Spleen (tissue), 11 donors: ENCODE results near the gene EIF3F. TPM values are rescaled to one million over a fixed set of nuclear protein-coding genes. Genes with fewer than 3 reads are reported as not detected.
A peak's percentile ranks its signal among the peaks of the same experiment; 100 is the strongest.

ENCODE experiments used
- DNase-seq: peaks from one replicate; pipeline ENCODE4 v3.0.0-alpha.2; 2020
- H3K27ac ChIP-seq, 8 donors: fragments of 200-600 bp; sonication (generic) in 7 of 8; 1 replicate in 4 of 8; 2 replicates in 4 of 8; pipeline versions ENCODE4 v1.5.0 to v1.8.0; 2016 to 2021; ENCODE audit warnings: inconsistent platforms in 4 of 8, mild to moderate bottlenecking in 4 of 8, moderate library complexity in 1 of 8
- H3K27me3 ChIP-seq, 7 donors: fragments of 200-600 bp; sonication (generic) in 6 of 7; replicated peaks in 1 of 7; 1 replicate in 4 of 7; 2 replicates in 3 of 7; pipeline versions ENCODE4 v1.5.0 to v1.8.0; 2016 to 2021; ENCODE audit warnings: inconsistent platforms in 3 of 7, mild to moderate bottlenecking in 1 of 7
- H3K36me3 ChIP-seq, 6 donors: fragments of 200-600 bp; sonication (generic) in 5 of 6; 1 replicate in 4 of 6; 2 replicates in 2 of 6; pipeline versions ENCODE4 v1.5.0 to v1.8.0; 2016 to 2021; ENCODE audit warnings: inconsistent platforms in 2 of 6
- H3K4me1 ChIP-seq, 6 donors: fragments of 200-600 bp; sonication (generic) in 5 of 6; 1 replicate in 3 of 6; 2 replicates in 3 of 6; pipeline versions ENCODE4 v1.5.0 to v1.8.0; 2016 to 2021; ENCODE audit warnings: inconsistent platforms in 3 of 6
- H3K4me3 ChIP-seq, 8 donors: fragments of 200-600 bp; sonication (generic) in 7 of 8; 1 replicate in 4 of 8; 2 replicates in 4 of 8; pipeline versions ENCODE4 v1.5.0 to v1.8.0; 2016 to 2021; ENCODE audit warnings: inconsistent platforms in 4 of 8, mild to moderate bottlenecking in 4 of 8, moderate library complexity in 2 of 8
- H3K9me3 ChIP-seq, 8 donors: fragments of 200-600 bp; sonication (generic) in 7 of 8; 1 replicate in 4 of 8; 2 replicates in 4 of 8; pipeline versions ENCODE4 v1.5.0 to v1.8.0; 2016 to 2021; ENCODE audit warnings: inconsistent platforms in 4 of 8
- CTCF ChIP-seq, 11 experiments: fragments of 200-600 bp in 7 of 11; fragments of 450-650 bp in 4 of 11; sonication (generic) in 4 of 11; IDR thresholded peaks in 8 of 11; conservative IDR thresholded peaks in 3 of 11; 1 replicate in 7 of 11; 2 replicates in 4 of 11; pipeline versions ENCODE4 v1.4.0 to v1.8.0; 2016 to 2021; ENCODE audit warnings: antibody characterized with exemption in 11 of 11, inconsistent platforms in 4 of 11, mild to moderate bottlenecking in 1 of 11
- POLR2A ChIP-seq, 3 donors: fragments of 450-650 bp; IDR thresholded peaks; one replicate each; pipeline ENCODE4 v1.5.1; 2017; ENCODE audit warnings: antibody characterized with exemption in 3 of 3, mild to moderate bottlenecking in 1 of 3
- POLR2AphosphoS5 ChIP-seq, 3 donors: sonication (generic); formaldehyde crosslinking; IDR thresholded peaks; one replicate each; pipeline ENCODE4 v1.5.1; 2017; ENCODE audit warnings: antibody characterized with exemption in 3 of 3
- WGBS, 5 donors: extraction: QIAGEN DNeasy Blood & Tissue Kit in 3 of 5; methylation state at CpG; one replicate each; pipeline versions ENCODE4 v1.1.5 to v1.1.7; 2013 to 2018; 5-methylcytosine and 5-hydroxymethylcytosine counted together
- intact Hi-C: fragments of 100-400 bp; cut with DNase I; formaldehyde crosslinking; loops from one replicate; pipeline ENCODE4 v1.15.0; 2023; ENCODE audit warnings: low total_unique reads
- polyA plus RNA-seq, 3 donors: library from polyadenylated mRNA; stranded (reverse); fragments of 200-250 nt; gene quantifications; one replicate each; pipeline ENCODE4 v1.2.1, GENCODE V29; 2013
- total RNA-seq, 7 donors: library from RNA; depleted of rRNA in 3 of 7; stranded (reverse); fragments of >200 nt in 3 of 7; fragmentation: NEBNext Ultra II Directional in 4 of 7; extraction: Animal tissue kit (Norgen Biotek cat#: 25700) in 4 of 7; gene quantifications; one replicate each; pipeline versions ENCODE4 v1.1.0 to v1.2.1, GENCODE V29; 2016 to 2021
- donor health status: healthy with polysubstance abuse.
- donor health status: DM: no; HTN: no; CAD: no; lungs with moderate emphysema.
- donor health status: DM: no; HTN: no; CAD: no.
- donor health status: Bipolar disorder and iron deficiency.
- donor health status: healthy.
- donor health status: DM: no; HTN: no; CAD: no.
- donor health status: DM: yes; HTN: yes; CAD: no.

Gene EIF3F
- total and polyA plus RNA-seq, 10 donors = 189 to 437 (median 216) TPM

DNA sequence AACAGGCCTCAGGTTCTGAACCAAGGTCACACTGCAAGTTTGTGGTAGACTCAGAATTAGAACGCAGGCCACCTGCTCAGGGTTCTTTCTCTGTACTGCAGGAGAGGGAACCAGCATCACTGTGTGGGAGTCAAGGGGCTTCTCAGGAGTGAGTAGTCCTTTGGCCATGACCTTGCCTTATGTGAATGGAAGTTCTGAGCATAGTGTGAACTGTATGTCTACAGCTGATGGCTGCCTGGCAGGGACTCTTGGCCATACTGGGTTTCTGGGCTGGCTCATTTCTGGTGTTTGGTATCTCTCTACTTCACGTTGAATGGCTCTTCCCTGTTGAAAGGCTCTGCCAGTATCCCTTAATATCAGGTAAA lies 53.8 kb downstream of the EIF3F start:
- peak; percentile 23 for DNase-seq
- H3K4me1 ChIP-seq = no peaks in the 10 kb centered on the region
- H3K9me3 ChIP-seq = no peaks in the 10 kb centered on the region
- intact Hi-C loops = no loop called here
- H3K4me3 ChIP-seq = no peak overlapping the region
- peaks cover 0 to 11% (median 0%) of the 10 kb centered on the region in 7 donors for H3K27me3 ChIP-seq
- WGBS, 5 donors = 80 to 88% (median 83%) methylated on average over 2 of the region's 2 CpGs
- no peak for TF ChIP-seq POLR2AphosphoS5 (IDR thresholded peaks at IDR 0.05)
- no peak for TF ChIP-seq POLR2A (IDR thresholded peaks at IDR 0.05)
- no peak for TF ChIP-seq CTCF (IDR thresholded peaks at IDR 0.05 in 8 of 11, conservative IDR thresholded peaks at IDR 0.05 in 3 of 11)
- no peak overlapping the region for H3K27ac ChIP-seq
- H3K36me3 ChIP-seq = no peaks in the 10 kb centered on the region

DNA sequence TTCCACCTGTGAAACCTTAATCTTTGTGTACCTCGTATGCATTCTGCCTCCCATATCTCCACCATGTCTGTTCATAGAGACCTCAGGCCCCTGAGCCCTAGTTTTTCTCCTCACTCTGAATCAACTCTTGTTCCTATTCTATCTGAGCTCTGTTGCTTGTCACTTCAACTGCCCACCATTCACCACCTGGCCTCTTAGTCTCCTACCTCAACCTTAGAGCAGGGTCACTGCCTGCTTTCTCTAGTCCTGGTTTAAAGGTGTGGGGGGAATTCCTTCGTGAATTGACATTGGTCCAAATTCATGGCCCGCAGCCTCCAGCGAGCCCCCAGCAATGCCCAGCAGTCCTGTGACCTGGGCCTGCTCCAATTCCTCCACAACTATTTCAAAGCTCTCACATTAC lies 54.4 kb downstream of the EIF3F start:
- WGBS, 5 donors = 83 to 91% (median 89%) methylated on average over 4 of the region's 4 CpGs
- H3K9me3 ChIP-seq = no peaks in the 10 kb centered on the region
- DNase-seq = peak; percentile 25
- peaks cover 0 to 15% (median 0%) of the 10 kb centered on the region in 7 donors for H3K27me3 ChIP-seq
- no peak overlapping the region for H3K27ac ChIP-seq
- no peak overlapping the region for H3K4me3 ChIP-seq
- TF ChIP-seq POLR2A (IDR thresholded peaks at IDR 0.05) (no peak), POLR2AphosphoS5 (IDR thresholded peaks at IDR 0.05) (no peak), CTCF (IDR thresholded peaks at IDR 0.05 in 8 of 11, conservative IDR thresholded peaks at IDR 0.05 in 3 of 11) (no peak)
- no peaks in the 10 kb centered on the region for H3K36me3 ChIP-seq
- intact Hi-C loops = no loop called here
- no peaks in the 10 kb centered on the region for H3K4me1 ChIP-seq

DNA sequence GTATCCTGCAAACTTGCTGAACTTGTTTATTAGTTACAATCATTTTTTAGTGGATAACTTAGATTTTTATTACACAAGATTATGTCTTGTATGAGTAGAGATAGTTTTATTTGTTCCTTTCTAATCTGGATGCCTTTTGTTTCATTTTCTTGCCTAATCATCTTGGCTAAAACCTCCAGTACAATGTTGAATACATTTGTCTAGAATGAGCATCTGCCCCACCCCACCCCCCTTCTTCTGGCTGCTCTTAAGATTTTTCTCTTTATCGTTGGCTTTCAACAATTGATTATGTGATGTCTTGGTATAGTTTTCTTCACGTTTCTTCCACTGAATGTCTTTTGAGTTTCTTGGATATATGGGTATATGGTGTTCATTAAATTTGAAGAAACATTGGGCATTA lies 56.6 kb downstream of the EIF3F start:
- H3K27me3 ChIP-seq = peaks cover 0 to 15% (median 0%) of the 10 kb centered on the region in 7 donors
- no peaks in the 10 kb centered on the region for H3K4me1 ChIP-seq
- TF ChIP-seq POLR2AphosphoS5 (IDR thresholded peaks at IDR 0.05) (no peak), CTCF (IDR thresholded peaks at IDR 0.05 in 8 of 11, conservative IDR thresholded peaks at IDR 0.05 in 3 of 11) (no peak), POLR2A (IDR thresholded peaks at IDR 0.05) (no peak)
- no peak for DNase-seq
- no peaks in the 10 kb centered on the region for H3K9me3 ChIP-seq
- 67 to 85% (median 79%) methylated on average over 2 of the region's 2 CpGs for WGBS, 5 donors
- no peaks in the 10 kb centered on the region for H3K36me3 ChIP-seq
- H3K27ac ChIP-seq = no peak overlapping the region
- intact Hi-C loops = no loop called here
- no peak overlapping the region for H3K4me3 ChIP-seq

- H3K27ac ChIP-seq = no peak overlapping the region
- H3K36me3 ChIP-seq = no peaks in the 10 kb centered on the region
- WGBS, 5 donors = 52 to 57% (median 54%) methylated on average over 4 of the region's 4 CpGs
- no peak for DNase-seq
- H3K27me3 ChIP-seq = peaks cover 0 to 7% (median 0%) of the 10 kb centered on the region in 7 donors
- no peak for TF ChIP-seq CTCF (IDR thresholded peaks at IDR 0.05 in 8 of 11, conservative IDR thresholded peaks at IDR 0.05 in 3 of 11)
- no peak for TF ChIP-seq POLR2AphosphoS5 (IDR thresholded peaks at IDR 0.05)
- no peak for TF ChIP-seq POLR2A (IDR thresholded peaks at IDR 0.05)
- no peaks in the 10 kb centered on the region for H3K9me3 ChIP-seq
- intact Hi-C loops = no loop called here
- H3K4me3 ChIP-seq = no peak overlapping the region
- no peaks in the 10 kb centered on the region for H3K4me1 ChIP-seq
Observed at GRCh38 chr11:8045839-8046238, 58.7 kb downstream of the EIF3F start.
